Heart right ventricle (tissue), 16 donors: ENCODE results near the gene OLAH. TPM values are rescaled to one million over a fixed set of nuclear protein-coding genes. Genes with fewer than 3 reads are reported as not detected.

ENCODE experiments used
- ATAC-seq, 8 donors: fragments of 200-7000 bp; cut with Tn5 transposase; one replicate each; pipeline ENCODE4 v1.9.1; 2020; ENCODE audit warnings: mild to moderate bottlenecking in 8 of 8, moderate library complexity in 8 of 8, moderate number of reproducible peaks in 1 of 8
- DNase-seq, 2 donors: peaks; one replicate each; pipeline ENCODE4 v3.0.0-alpha.2; 2020
- H3K27ac ChIP-seq, 10 donors: fragments of 200-600 bp; sonication (generic) in 2 of 10; one replicate each; pipeline versions ENCODE4 v1.5.0 to v1.8.0; 2020 to 2022; ENCODE audit warnings: mild to moderate bottlenecking in 3 of 10
- H3K27me3 ChIP-seq, 7 donors: fragments of 200-600 bp; one replicate each; pipeline ENCODE4 v1.8.0; 2021 to 2022; ENCODE audit warnings: mild to moderate bottlenecking in 2 of 7
- H3K36me3 ChIP-seq, 9 donors: fragments of 200-600 bp; sonication (generic) in 1 of 9; one replicate each; pipeline versions ENCODE4 v1.5.0 to v1.8.0; 2020 to 2022; ENCODE audit warnings: mild to moderate bottlenecking in 2 of 9
- H3K4me1 ChIP-seq, 9 donors: fragments of 200-600 bp; sonication (generic) in 1 of 9; one replicate each; pipeline versions ENCODE4 v1.5.0 to v1.8.0; 2020 to 2022; ENCODE audit warnings: mild to moderate bottlenecking in 4 of 9
- H3K4me3 ChIP-seq, 10 donors: fragments of 200-600 bp; sonication (generic) in 2 of 10; one replicate each; pipeline versions ENCODE4 v1.5.0 to v1.8.0; 2020 to 2022; ENCODE audit warnings: mild to moderate bottlenecking in 7 of 10, moderate library complexity in 2 of 10
- H3K9me3 ChIP-seq, 11 donors: fragments of 200-600 bp in 10 of 11; sonication (generic) in 2 of 11; one replicate each; pipeline versions ENCODE4 v1.5.0 to v1.8.0; 2013 to 2022; ENCODE audit warnings: mild to moderate bottlenecking in 2 of 11, control low read depth in 1 of 11, moderate library complexity in 1 of 11
- CTCF ChIP-seq, 9 donors: fragments of 200-600 bp; sonication (generic) in 2 of 9; IDR thresholded peaks; one replicate each; pipeline versions ENCODE4 v1.5.0 to v1.8.0; 2021 to 2022; ENCODE audit warnings: antibody characterized with exemption in 9 of 9, mild to moderate bottlenecking in 5 of 9, moderate library complexity in 1 of 9
- WGBS, 2 donors: extraction: QIAGEN DNeasy Blood & Tissue Kit; methylation state at CpG; one replicate each; pipeline ENCODE4 v1.1.7; 2013; ENCODE audit warnings: inconsistent platforms in 1 of 2; 5-methylcytosine and 5-hydroxymethylcytosine counted together
- intact Hi-C, 10 donors: fragments of 100-400 bp; cut with DNase I; formaldehyde crosslinking; loops; one replicate each; pipeline versions ENCODE4 v1.11.1 to v1.14.2; 2022
- polyA plus RNA-seq, 2 donors: library from polyadenylated mRNA; stranded (reverse); fragments of 200-250 nt; gene quantifications; one replicate each; pipeline ENCODE4 v1.2.3, GENCODE V29; 2013
- total RNA-seq, 10 donors: library from RNA; stranded (reverse); fragmentation: NEBNext Ultra II Directional in 3 of 10; extraction: Animal tissue kit (Norgen Biotek cat#: 25700) in 3 of 10; gene quantifications; one replicate each; pipeline versions ENCODE4 v1.2.1 to v1.2.4, GENCODE V29; 2021 to 2023
- donor health status: Arrhythmogenic right ventricular cardiomyopathy.
- donor health status: ischemic (EF 13 %, LVEDD 7.1; RV severe dilation, severe dysfunction).
- donor health status: healthy with polysubstance abuse.
- donor health status: DM: no; HTN: yes; CAD: no.
- donor health status: DM: no; HTN: no; CAD: no.
- donor health status: ischemic (EF 25% LVEDD 6.9; RV normal size, moderate dysfunction).
- donor health status: ischemic (EF 25% LVEDD 5.7; RV mildly dilated, moderate dysfunction).
- donor health status: healthy.
- donor health status: DM: yes; HTN: yes; CAD: no.
- donor health status: Ischemic cardiomyopathy.
- donor health status: ischemic (EF 35%, LVEDD 5.7; RV mildly dilated, moderate dysfunction).
- donor health status: nonischemic (EF 11% LVEDD 7.7; RV severe dilation, severe dysfunction).
- donor health status: DM: yes; HTN: yes; CAD: no.
- donor health status: PGD.
- donor health status: ischemic (EF 29% LVEDD 5.4; RV normal size, mild dysfunction).
- donor health status: nonischemic (EF 23%, LVEDD 6.1; RV moderate dilation, normal function).

The OLAH gene
- total and polyA plus RNA-seq, 12 donors, result 0.33 to 0.50 (median 0.38) TPM; not detected in 9

- Histone ChIP-seq H3K27me3 (no peaks in the 10 kb centered on the region), H3K4me3 (no peak overlapping the region), H3K9me3 (peaks cover 0 to 7% (median 0%) of the 10 kb centered on the region in 11 donors), H3K4me1 (no peaks in the 10 kb centered on the region), H3K27ac (no peak overlapping the region), H3K36me3 (no peaks in the 10 kb centered on the region)
- ATAC-seq (no peak), DNase-seq (no peak)
- intact Hi-C loops, result no loop called here
- 77 to 84% methylated on average over 3 of the region's 3 CpGs for WGBS, 2 donors
- no peak for TF ChIP-seq CTCF (IDR thresholded peaks at IDR 0.05)
These were observed 9.3 kb downstream of the OLAH start for GRCh38 chr10:15053061-15053460.

- Histone ChIP-seq H3K4me3 (no peak overlapping the region), H3K36me3 (no peaks in the 10 kb centered on the region), H3K9me3 (peaks cover 0 to 29% (median 9%) of the 10 kb centered on the region in 11 donors), H3K27me3 (peaks cover 0 to 7% (median 0%) of the 10 kb centered on the region in 7 donors), H3K4me1 (no peaks in the 10 kb centered on the region), H3K27ac (no peak overlapping the region)
- 57 to 61% methylated on average over 1 of the region's 1 CpG for WGBS, 2 donors
- intact Hi-C loops, result no loop called here
- no peak for TF ChIP-seq CTCF (IDR thresholded peaks at IDR 0.05)
- no peak for DNase-seq
- ATAC-seq, result no peak
These were observed 14.9 kb downstream of the OLAH start for GRCh38 chr10:15058689-15059088.

- Histone ChIP-seq H3K27me3 (peaks cover 0 to 7% (median 0%) of the 10 kb centered on the region in 7 donors), H3K27ac (no peak overlapping the region), H3K4me1 (no peaks in the 10 kb centered on the region), H3K36me3 (no peaks in the 10 kb centered on the region), H3K9me3 (peaks cover 0 to 29% (median 9%) of the 10 kb centered on the region in 11 donors), H3K4me3 (no peak overlapping the region)
- TF ChIP-seq CTCF (IDR thresholded peaks at IDR 0.05), result no peak
- ATAC-seq (no peak), DNase-seq (no peak)
- WGBS, 2 donors, result 71 to 90% methylated on average over 4 of the region's 4 CpGs
- intact Hi-C loops, result no loop called here
These were observed 16.2 kb downstream of the OLAH start for GRCh38 chr10:15059914-15060313.

GRCh38 chr10:15060638-15061037 is 16.9 kb downstream of the OLAH start:
- no peak for ATAC-seq

More at GRCh38 chr10:15060638-15061037, 16.9 kb downstream of the OLAH start:
- Histone ChIP-seq H3K9me3 (peaks cover 0 to 35% (median 9%) of the 10 kb centered on the region in 11 donors), H3K27me3 (peaks cover 0 to 7% (median 0%) of the 10 kb centered on the region in 7 donors), H3K4me1 (no peaks in the 10 kb centered on the region), H3K27ac (no peak overlapping the region), H3K36me3 (no peaks in the 10 kb centered on the region), H3K4me3 (no peak overlapping the region)
- WGBS, 2 donors, result 77 to 85% methylated on average over 2 of the region's 2 CpGs
- DNase-seq, result no peak
- TF ChIP-seq CTCF (IDR thresholded peaks at IDR 0.05), result no peak
- intact Hi-C loops, result no loop called here
